IMR-90 (cell line): ENCODE results near the gene TCF7. TPM values are rescaled to one million over a fixed set of nuclear protein-coding genes. Genes with fewer than 3 reads are reported as not detected.

Experiments
- ATAC-seq: fragments of 200-7000 bp; cut with Tn5 transposase; 2 replicates; pipeline ENCODE4 v1.9.1; 2020; ENCODE audit warnings: low read depth, mild to moderate bottlenecking, moderate library complexity
- BruUV-seq: library from RNA; stranded (reverse); fragments of 400-500 nt; replicated peaks from 2 replicates; lab custom pipeline; 2021; lab: Mats Ljungman, UMichigan
- CTCF ChIA-PET: fragments of 300-600 bp; formaldehyde crosslinking; extraction: SDS; loops from one replicate; lab custom pipeline; 2021; ENCODE audit warnings: antibody characterized with exemption; lab: Yijun Ruan, JAX
- POLR2A ChIA-PET: fragments of 300-600 bp; sonication (Branson Sonifier 250); formaldehyde crosslinking; loops from one replicate; lab custom pipeline; 2022; ENCODE audit warnings: antibody characterized with exemption; ENCODE audit not compliant: unreplicated experiment; lab: Charles Lee
- DNase-seq: peaks from one replicate; pipeline ENCODE4 v3.0.0; 2013
- H2AFZ ChIP-seq: replicated peaks from 2 replicates; pipeline ENCODE3; 2013; ENCODE audit warnings: low read length, mild to moderate bottlenecking; ENCODE audit not compliant: poor library complexity
- H2AK5ac ChIP-seq: 2 replicates; pipeline ENCODE4 v1.6.1; 2013; ENCODE audit warnings: low read depth, low read length, inconsistent platforms
- H2AK9ac ChIP-seq: replicated peaks from 2 replicates; pipeline ENCODE3; 2013; ENCODE audit warnings: mild to moderate bottlenecking, low read depth, low read length, moderate library complexity; ENCODE audit not compliant: poor library complexity
- H2BK120ac ChIP-seq: 2 replicates; pipeline ENCODE4 v1.6.1; 2013; ENCODE audit warnings: low read depth, low read length, inconsistent platforms
- H2BK15ac ChIP-seq: 3 replicates; pipeline ENCODE4 v1.6.1; 2013; ENCODE audit warnings: low read depth, low read length, inconsistent platforms
- H2BK20ac ChIP-seq: 2 replicates; pipeline ENCODE4 v1.6.1; 2013; ENCODE audit warnings: low read depth, mild to moderate bottlenecking, inconsistent platforms, low read length, moderate library complexity
- H2BK5ac ChIP-seq: 2 replicates; pipeline ENCODE4 v1.6.1; 2013; ENCODE audit warnings: mild to moderate bottlenecking, low read depth, low read length, inconsistent platforms; ENCODE audit not compliant: poor library complexity, severe bottlenecking
- H3K14ac ChIP-seq: replicated peaks from 2 replicates; pipeline ENCODE4 v1.6.1; 2013; ENCODE audit warnings: low read depth, low read length, inconsistent platforms
- H3K18ac ChIP-seq: 2 replicates; pipeline ENCODE4 v1.6.1; 2013; ENCODE audit warnings: low read depth, low read length, control low read depth
- H3K23ac ChIP-seq: 2 replicates; pipeline ENCODE4 v1.6.1; 2013; ENCODE audit warnings: low read depth, low read length, inconsistent platforms
- H3K27ac ChIP-seq: 2 replicates; pipeline ENCODE4 v1.5.1; 2013; ENCODE audit warnings: mild to moderate bottlenecking, control low read depth, low read length; ENCODE audit not compliant: insufficient read depth
- H3K27me3 ChIP-seq: 2 replicates; pipeline ENCODE4 v1.6.1; 2013; ENCODE audit warnings: low read length; ENCODE audit not compliant: control insufficient read depth, insufficient read depth
- H3K36me3 ChIP-seq: 2 replicates; pipeline ENCODE4 v1.6.1; 2013; ENCODE audit warnings: low read length, mixed read lengths; ENCODE audit not compliant: control insufficient read depth, insufficient read depth
- H3K4ac ChIP-seq: 2 replicates; pipeline ENCODE4 v1.6.1; 2013; ENCODE audit warnings: low read depth, low read length, inconsistent platforms
- H3K4me1 ChIP-seq: 2 replicates; pipeline ENCODE4 v1.6.1; 2013; ENCODE audit warnings: low read length, mixed read lengths; ENCODE audit not compliant: control insufficient read depth, insufficient read depth
- H3K4me2 ChIP-seq: 2 replicates; pipeline ENCODE4 v1.6.1; 2013; ENCODE audit warnings: low read depth, mild to moderate bottlenecking, control low read depth, low read length, moderate library complexity
- H3K4me3 ChIP-seq: 2 replicates; pipeline ENCODE4 v1.5.1; 2013; ENCODE audit warnings: low read depth, mild to moderate bottlenecking, control low read depth, low read length, moderate library complexity; ENCODE audit not compliant: insufficient read depth
- H3K56ac ChIP-seq: 2 replicates; pipeline ENCODE4 v1.6.1; 2013; ENCODE audit warnings: low read length, inconsistent platforms; ENCODE audit not compliant: insufficient read depth; ENCODE audit errors: extremely low read depth
- H3K79me1 ChIP-seq, 2 experiments: 2 replicates each; pipeline ENCODE4 v1.6.1; 2013; ENCODE audit warnings: low read length in 2 of 2, inconsistent platforms in 1 of 2, low read depth in 1 of 2
- H3K9ac ChIP-seq: 2 replicates; pipeline ENCODE4 v1.6.1; 2013; ENCODE audit warnings: low read depth, low read length, control low read depth
- H3K9me1 ChIP-seq: 2 replicates; pipeline ENCODE4 v1.6.1; 2013; ENCODE audit warnings: low read length, inconsistent platforms; ENCODE audit not compliant: insufficient read depth
- H3K9me3 ChIP-seq: 2 replicates; pipeline ENCODE4 v1.6.1; 2013; ENCODE audit warnings: low read length; ENCODE audit not compliant: control insufficient read depth, insufficient read depth
- H4K20me1 ChIP-seq: 2 replicates; pipeline ENCODE4 v1.6.1; 2013; ENCODE audit warnings: low read length, inconsistent platforms; ENCODE audit not compliant: insufficient read depth
- H4K5ac ChIP-seq: 2 replicates; pipeline ENCODE4 v1.6.1; 2013; ENCODE audit warnings: mild to moderate bottlenecking, low read depth, low read length, control low read depth
- H4K8ac ChIP-seq, 2 experiments: 2 replicates each; pipeline ENCODE4 v1.6.1; 2013; ENCODE audit warnings: low read depth in 2 of 2, low read length in 2 of 2, control low read depth in 1 of 2, inconsistent platforms in 1 of 2
- H4K91ac ChIP-seq: 2 replicates; pipeline ENCODE4 v1.6.1; 2013; ENCODE audit warnings: low read depth, low read length, inconsistent platforms; ENCODE audit not compliant: insufficient read depth
- MXI1 ChIP-seq: IDR thresholded peaks from 2 replicates; pipeline ENCODE4 v1.6.1; 2012; ENCODE audit warnings: low read depth, mild to moderate bottlenecking, low read length, moderate library complexity, borderline replicate concordance
- USF2 ChIP-seq: fragments of 150-350 bp; IDR thresholded peaks from 2 replicates; pipeline ENCODE4 v1.6.1; 2017; ENCODE audit warnings: mild to moderate bottlenecking, antibody characterized with exemption, low read length, low read depth
- WGBS, 2 experiments: methylation state at CpG; one replicate each; pipeline versions ENCODE4 v1.1.5 to v1.1.7; 2013; ENCODE audit warnings: missing lambda C conversion rate in 2 of 2; ENCODE audit not compliant: insufficient read length in 1 of 2; ENCODE audit errors: extremely low coverage in 2 of 2; 5-methylcytosine and 5-hydroxymethylcytosine counted together
- dilution Hi-C: fragments of 300-500 bp; cut with HindIII; formaldehyde crosslinking; loops from one replicate; pipeline ENCODE4 v1.14.3; 2018; ENCODE audit warnings: low sequenced_read_pairs; ENCODE audit not compliant: unreplicated experiment
- in situ Hi-C: fragments of 300-500 bp; cut with MboI; formaldehyde crosslinking; loops from 3 replicates; pipeline ENCODE4 v1.14.3; 2019; ENCODE audit warnings: low sequenced_read_pairs, inconsistent platforms, mixed read lengths
- intact Hi-C: fragments of 100-400 bp; cut with micrococcal nuclease; formaldehyde crosslinking; loops from 2 replicates; pipeline ENCODE4 v1.10.0; 2022
- polyA plus RNA-seq, 3 experiments: library from polyadenylated mRNA; depleted of rRNA; stranded (reverse); fragments of >200 nt; gene quantifications; 2 replicates each; pipeline ENCODE4 v1.2.3, GENCODE V29; 2012; ENCODE audit warnings: low replicate concordance in 1 of 3
- total RNA-seq: library from RNA; depleted of rRNA; stranded (reverse); fragments of >200 nt; gene quantifications from 2 replicates; pipeline ENCODE4 v1.2.3, GENCODE V29; 2012

Gene TCF7
- total and polyA plus RNA-seq, 2 of the 4 experiments (the other 2 are of a cell fraction): 1.3 to 3.4 TPM

GRCh38 chr5:134115806-134116175, 1.3 kb downstream of the TCF7 start:
- POLR2A ChIA-PET: no interaction called here

More at GRCh38 chr5:134115806-134116175, 1.3 kb downstream of the TCF7 start:
- H2BK120ac ChIP-seq: no peak overlapping the region
- no peak overlapping the region for H2BK5ac ChIP-seq
- CTCF ChIA-PET: no interaction called here
- H3K9ac ChIP-seq: no peak overlapping the region
- intact Hi-C loops: no loop called here
- ATAC-seq (no peak), DNase-seq (no peak)
- dilution Hi-C loops: no loop called here
- no peak overlapping the region for H3K14ac ChIP-seq
- no peak overlapping the region for H4K91ac ChIP-seq
- no peak overlapping the region for H3K27ac ChIP-seq
- H3K4me3 ChIP-seq: no peak overlapping the region
- H3K27me3 ChIP-seq: peaks cover 4% of the 10 kb centered on the region; the same call in 1 of the 2 replicates
- H4K5ac ChIP-seq: no peak overlapping the region
- no peak overlapping the region for H3K56ac ChIP-seq
- H3K23ac ChIP-seq: no peak overlapping the region
- in situ Hi-C loops: no loop called here
- H2BK20ac ChIP-seq: no peak overlapping the region
- 79% methylated on average over 5 of the region's 13 CpGs; no CpG with 5 or more reads in 1 of the 2 experiments for WGBS, 2 experiments
- H2AFZ ChIP-seq: no peak overlapping the region
- H2AK9ac ChIP-seq: peak overlapping the region; percentile 22
- BruUV-seq: no TSS peak
- H3K9me3 ChIP-seq: no peaks in the 10 kb centered on the region
- no peak overlapping the region for H2BK15ac ChIP-seq
- no peak for TF ChIP-seq USF2
- no peak for TF ChIP-seq MXI1
- no peak overlapping the region for H3K4ac ChIP-seq
- H3K36me3 ChIP-seq: no peaks in the 10 kb centered on the region
- no peak overlapping the region for H3K18ac ChIP-seq
- H3K4me1 ChIP-seq: no peaks in the 10 kb centered on the region
- no peaks in the 10 kb centered on the region for H3K9me1 ChIP-seq
- H4K8ac ChIP-seq: no peak overlapping the region
- peaks cover 3% of the 10 kb centered on the region; the same call in 1 of the 2 replicates for H4K20me1 ChIP-seq
- no peak overlapping the region for H2AK5ac ChIP-seq
- H3K79me1 ChIP-seq: no peaks in the 10 kb centered on the region
- no peak overlapping the region for H3K4me2 ChIP-seq
